VCaP (cell line): ENCODE data around the gene NGFR.

Source experiments
- H3K27ac ChIP-seq: fragments of 450-650 bp; 2 replicates; pipeline ENCODE4 v1.5.1; 2017
- CTCF ChIP-seq: fragments of 450-650 bp; conservative IDR thresholded peaks from 2 replicates; pipeline ENCODE4 v1.5.1; 2017; ENCODE audit warnings: mild to moderate bottlenecking, moderate library complexity

NGFR gene

GRCh38 chr17:49513641-49514040 is 18.5 kb downstream of the NGFR start:
- TF ChIP-seq CTCF: no peak
- no peak overlapping the region for H3K27ac ChIP-seq

GRCh38 chr17:49514071-49514721 is 19.1 kb downstream of the NGFR start:
- H3K27ac ChIP-seq: no peak overlapping the region
- TF ChIP-seq CTCF: peak; percentile 30; the same call in 1 of the 2 replicates

GRCh38 chr17:49515196-49515770 is 20.2 kb downstream of the NGFR start:
- no peak for TF ChIP-seq CTCF
- H3K27ac ChIP-seq: peak overlapping the region; percentile 50

- peak overlapping the region; percentile 50; the same call in 1 of the 2 replicates for H3K27ac ChIP-seq
- no peak for TF ChIP-seq CTCF
Measured at GRCh38 chr17:49516180-49516579, 21.1 kb downstream of the NGFR start.

- H3K27ac ChIP-seq: no peak overlapping the region
- no peak for TF ChIP-seq CTCF
Measured at GRCh38 chr17:49518346-49519078, 23.4 kb downstream of the NGFR start.

- no peak overlapping the region for H3K27ac ChIP-seq
- no peak for TF ChIP-seq CTCF
Measured at GRCh38 chr17:49519781-49520180, 24.7 kb downstream of the NGFR start.

GRCh38 chr17:49520386-49521087 is 25.4 kb downstream of the NGFR start:
- H3K27ac ChIP-seq: no peak overlapping the region
- no peak for TF ChIP-seq CTCF
